HCEC 1CT (cell line): Measurements from ENCODE around the gene FXN.
A peak's percentile ranks its signal among the peaks of the same experiment; 100 is the strongest.
"Not testable (repeated sequence)": the region's sequence is repeated elsewhere in the genome, so short reads cannot be mapped to it uniquely, and the experiment has no call there.

Experiments
- DNase-seq: peaks from one replicate; pipeline ENCODE4 v3.0.0-alpha.2; 2017

The FXN gene

DNA sequence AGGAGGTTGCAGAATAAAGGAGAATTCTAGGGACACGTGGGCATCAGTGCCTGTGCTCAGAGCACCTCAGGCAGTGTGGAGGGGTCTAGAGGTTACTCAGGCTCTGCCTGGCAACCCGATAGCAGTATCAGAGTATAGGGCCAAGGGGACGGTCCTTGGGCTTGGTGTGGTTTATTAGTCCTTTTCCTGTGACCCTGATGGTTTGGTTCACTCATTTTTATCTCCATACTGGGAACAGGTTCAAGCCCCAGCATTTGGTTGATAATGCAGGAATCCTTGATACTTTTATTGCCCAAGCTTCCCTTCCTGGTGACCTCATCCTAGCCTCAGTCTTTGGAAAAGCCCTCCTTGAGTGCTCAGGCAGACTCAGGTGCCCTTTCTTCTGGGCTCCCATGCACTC, 35.5 kb downstream of the FXN start:
- DNase-seq = no peak

DNA sequence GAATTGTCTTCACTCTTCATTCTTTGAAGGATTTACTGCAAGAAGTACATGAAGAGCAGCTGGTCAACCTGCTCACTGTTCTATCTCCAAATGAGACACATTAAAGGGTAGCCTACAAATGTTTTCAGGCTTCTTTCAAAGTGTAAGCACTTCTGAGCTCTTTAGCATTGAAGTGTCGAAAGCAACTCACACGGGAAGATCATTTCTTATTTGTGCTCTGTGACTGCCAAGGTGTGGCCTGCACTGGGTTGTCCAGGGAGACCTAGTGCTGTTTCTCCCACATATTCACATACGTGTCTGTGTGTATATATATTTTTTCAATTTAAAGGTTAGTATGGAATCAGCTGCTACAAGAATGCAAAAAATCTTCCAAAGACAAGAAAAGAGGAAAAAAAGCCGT, 37.6 kb downstream of the FXN start:
- DNase-seq = no peak

DNA sequence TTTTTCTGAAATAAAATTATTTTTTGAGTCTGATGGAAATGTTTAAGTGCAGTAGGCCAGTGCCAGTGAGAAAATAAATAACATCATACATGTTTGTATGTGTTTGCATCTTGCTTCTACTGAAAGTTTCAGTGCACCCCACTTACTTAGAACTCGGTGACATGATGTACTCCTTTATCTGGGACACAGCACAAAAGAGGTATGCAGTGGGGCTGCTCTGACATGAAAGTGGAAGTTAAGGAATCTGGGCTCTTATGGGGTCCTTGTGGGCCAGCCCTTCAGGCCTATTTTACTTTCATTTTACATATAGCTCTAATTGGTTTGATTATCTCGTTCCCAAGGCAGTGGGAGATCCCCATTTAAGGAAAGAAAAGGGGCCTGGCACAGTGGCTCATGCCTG, 39.2 kb downstream of the FXN start:
- DNase-seq = no peak

DNA sequence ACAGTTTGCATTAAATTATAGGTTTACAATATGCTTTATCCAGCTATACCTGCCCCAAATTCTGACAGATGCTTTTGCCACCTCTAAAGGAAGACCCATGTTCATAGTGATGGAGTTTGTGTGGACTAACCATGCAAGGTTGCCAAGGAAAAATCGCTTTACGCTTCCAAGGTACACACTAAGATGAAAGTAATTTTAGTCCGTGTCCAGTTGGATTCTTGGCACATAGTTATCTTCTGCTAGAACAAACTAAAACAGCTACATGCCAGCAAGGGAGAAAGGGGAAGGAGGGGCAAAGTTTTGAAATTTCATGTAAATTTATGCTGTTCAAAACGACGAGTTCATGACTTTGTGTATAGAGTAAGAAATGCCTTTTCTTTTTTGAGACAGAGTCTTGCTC, 41.0 kb downstream of the FXN start:
- DNase-seq = no peak

DNA sequence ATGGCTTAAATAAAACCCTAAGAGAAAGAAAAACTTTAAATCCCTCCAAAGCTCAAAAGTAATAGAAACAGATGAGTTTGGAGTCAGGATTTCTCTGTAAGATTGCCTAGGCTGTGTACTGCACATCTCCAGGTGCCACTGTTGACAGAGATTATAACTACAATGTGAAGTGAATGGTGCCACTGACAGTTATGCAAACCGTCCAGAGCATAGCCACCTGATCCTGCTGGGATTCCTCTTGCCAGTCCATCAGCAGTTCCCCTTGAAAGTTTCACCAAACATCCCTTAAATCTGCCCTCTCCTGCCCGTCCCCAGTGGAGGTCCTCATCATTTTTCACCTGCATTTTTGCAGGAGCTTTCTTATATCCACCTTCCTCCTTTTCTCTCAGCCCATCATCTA, 42.5 kb downstream of the FXN start:
- no peak for DNase-seq

DNA sequence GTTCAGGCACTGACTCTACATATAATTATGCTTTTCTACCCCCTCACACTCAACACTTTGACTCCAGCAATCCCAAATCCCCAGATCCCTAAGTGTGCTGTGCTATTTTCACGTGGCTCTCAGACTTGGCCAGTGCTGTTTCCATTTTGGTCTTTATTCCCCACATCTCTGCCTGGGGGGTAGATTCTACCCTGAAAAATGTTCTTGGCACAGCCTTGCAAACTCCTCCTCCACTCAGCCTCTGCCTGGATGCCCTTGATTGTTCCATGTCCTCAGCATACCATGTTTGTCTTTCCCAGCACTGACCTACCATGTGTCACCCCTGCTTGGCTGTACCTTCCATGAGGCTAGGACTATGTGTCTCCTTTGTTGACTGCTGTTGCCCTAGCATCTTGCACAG, 43.0 kb downstream of the FXN start:
- DNase-seq = no peak

DNA sequence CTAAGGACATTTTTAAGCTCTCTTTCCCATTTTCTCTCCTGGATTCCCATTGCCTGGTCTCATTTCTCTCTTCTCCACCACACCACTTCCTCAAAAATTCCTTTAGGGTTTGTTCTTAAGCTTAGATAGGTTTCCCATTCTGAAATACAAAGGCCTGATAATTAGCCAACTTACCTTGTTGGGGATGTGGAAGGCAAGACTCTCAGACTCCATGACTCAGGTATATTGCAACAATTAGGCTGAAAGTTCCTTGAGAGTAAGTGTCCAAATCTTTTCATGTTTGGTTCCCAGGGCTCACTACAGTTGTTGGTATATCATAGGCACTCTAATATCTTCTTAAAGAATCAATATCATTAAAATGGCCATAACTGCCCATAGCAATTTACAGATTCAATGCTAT, 43.6 kb downstream of the FXN start:
- DNase-seq = no peak

DNA sequence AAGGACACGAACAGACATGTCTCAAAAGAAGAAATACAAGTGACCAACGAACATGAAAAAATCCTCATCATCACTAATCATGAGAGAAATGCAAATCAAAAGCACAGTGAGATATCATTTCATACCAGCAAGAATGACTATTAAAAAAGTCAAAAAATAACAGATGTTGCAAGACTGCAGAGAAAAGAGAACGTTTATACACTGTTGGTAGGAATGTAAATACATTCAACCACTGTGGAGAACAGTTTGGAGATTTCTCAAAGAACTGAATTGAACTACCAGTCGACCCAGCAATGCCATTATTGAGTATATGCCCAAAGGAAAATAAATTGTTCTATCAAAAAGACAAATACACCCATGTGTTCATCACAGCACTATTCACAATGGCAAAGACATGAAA, 45.7 kb downstream of the FXN start:
- no peak for DNase-seq

DNA sequence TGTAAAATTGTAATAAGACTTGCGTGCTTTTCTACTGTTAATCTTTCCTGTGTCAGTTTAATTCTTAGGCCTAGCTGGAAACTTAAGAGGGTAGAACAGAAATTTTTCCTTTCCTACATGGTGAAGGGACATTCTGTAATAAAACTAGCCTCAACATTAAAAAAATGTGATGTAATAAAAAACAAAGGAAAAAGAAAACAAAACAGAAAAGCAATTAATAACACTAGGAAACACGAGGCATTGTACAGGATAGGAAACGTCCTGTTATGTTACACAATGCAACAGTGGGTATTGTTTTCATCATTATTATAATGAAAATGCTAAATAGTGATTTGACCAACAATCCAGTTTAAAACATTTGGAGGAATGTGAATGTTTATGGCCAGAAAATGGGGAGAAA, 47.8 kb downstream of the FXN start:
- DNase-seq = no peak

DNA sequence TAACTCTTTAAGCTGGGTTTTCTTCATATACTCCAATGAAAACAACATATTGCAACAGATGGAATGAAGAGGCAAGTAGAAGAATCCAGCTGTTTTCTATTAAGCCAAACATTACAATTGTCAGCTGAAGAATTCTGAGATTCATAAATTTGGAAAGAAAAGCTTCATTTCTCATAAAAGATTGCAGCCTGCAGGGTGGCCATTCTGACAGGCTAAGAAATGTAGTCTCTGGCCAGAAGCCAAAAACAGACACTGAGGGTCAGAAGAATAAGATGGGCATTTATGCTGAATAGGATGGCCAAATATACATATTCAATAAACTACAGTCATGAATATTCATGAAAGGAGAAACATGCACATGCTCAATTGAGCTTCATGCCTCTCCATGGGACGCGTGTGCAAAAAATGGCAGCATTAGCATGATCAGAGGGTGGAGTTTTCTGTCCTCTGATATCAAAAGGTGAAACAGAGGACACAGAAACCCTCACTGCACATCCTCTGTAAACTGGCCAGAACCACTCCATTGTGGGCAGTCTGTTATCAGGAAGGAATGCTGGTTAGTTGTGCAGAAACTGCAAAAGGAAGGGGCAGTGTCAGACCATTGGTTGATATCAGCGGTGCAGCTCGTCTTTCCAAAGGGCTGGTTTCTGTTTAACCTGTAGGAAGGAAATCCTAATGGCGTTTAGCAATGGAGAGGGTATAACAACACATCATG, 50.2 kb downstream of the FXN start:
- DNase-seq = peak; percentile 51

DNA sequence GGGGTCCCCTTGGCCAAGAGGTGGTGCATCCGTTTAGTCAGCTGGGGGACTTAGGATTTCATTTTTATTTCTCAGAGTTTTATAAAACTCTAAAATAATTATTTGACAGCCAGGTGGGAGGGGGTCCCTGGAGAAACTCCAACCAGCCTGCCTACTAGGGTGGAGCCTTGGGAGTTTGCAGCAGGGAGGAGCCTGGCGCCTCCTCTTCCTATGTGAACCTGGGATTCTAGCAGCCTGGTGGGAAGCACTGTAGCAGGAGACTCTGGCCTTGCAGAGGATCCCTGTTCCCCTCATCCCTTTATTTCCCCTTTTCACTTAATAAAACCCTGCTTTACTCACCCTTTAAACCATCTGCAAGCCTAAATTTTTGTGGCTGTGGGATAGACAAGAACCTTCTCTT, 50.8 kb downstream of the FXN start:
- no peak for DNase-seq

DNA sequence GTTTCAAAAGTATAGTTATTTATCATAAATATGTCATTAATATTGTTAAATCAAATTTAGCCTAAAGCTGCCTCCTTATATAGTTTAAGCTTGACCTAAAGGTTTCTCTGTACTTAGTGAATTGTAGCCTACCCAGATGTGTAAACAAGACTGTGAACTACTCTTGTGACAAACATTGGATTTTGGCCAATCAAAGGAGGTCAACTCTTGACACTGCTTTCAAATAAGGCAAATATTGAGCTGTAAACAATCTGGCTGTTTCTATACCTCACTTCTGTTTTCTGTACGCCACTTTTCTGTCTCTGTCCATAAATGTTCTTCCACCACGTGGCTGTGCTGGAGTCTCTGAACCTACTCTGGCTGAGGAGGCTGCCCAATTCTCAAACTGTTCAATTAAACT, 51.2 kb downstream of the FXN start:
- no peak for DNase-seq

DNA sequence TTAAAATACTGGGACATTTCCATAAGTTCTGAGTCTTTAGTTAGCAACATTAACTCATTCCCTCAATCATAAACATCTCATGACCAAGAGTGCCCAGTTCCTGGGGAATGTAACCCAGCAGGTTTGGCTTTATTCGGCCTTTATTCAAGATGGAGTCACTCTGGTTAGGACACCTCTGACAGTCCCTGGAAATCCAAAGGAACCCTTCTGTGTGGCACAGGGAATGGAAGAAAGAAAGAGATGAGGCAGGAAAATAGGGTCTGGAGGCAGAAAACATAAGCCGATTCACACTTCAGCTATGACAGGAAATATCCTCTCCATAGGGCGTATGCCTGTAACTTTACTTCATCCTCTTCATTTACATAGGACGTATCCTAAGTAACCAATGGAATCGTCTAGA, 53.5 kb downstream of the FXN start:
- no peak for DNase-seq

DNA sequence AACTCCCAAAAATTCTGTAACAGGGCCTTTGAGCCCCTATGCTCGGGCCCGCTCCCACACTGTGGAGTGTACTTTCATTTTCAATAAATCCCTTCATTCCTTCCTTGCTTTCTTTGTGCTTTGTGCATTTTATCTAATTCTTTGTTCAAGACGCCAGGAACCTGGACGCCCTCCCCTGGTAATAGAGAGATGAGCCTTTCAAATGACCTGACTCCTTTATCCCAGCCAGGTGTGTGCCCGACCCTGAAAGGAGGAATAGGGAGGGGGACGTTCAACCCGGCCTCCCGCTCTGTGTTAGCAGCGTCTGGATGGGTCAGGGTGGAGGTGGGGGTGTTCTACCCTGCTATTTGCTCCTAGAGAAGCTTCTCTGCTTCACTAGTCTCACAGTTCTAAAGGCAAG, 53.9 kb downstream of the FXN start:
- DNase-seq = no peak

DNA sequence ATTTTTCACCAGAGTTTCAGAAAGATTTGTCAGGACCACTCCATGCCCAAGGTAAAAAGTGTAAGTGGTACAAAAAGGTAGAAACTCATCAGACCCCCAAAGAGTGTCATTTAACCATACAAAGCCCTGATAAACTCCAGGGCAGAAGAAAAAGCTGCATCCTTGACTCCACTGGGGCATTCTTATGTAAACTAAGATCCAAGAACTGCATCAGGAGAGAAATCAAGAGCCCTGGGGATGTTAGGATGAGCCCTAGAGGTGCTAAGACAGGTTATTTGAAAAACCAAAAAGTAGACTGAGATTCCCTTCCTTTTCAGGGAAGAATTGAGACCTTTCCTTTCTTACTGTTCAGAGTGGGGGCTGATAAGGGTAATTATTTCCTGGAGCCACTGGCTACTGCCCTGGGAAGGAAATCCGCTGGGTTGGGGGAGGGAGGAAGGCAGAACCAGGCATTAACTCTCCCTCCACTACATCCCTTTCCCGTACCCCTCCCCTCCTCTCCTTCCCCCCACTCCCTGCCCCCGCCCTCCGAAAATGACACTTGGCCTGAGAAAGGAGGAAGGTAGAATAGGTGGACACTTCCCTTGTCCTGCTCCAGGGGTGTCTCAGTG, 54.7 kb downstream of the FXN start:
- DNase-seq = no peak

DNA sequence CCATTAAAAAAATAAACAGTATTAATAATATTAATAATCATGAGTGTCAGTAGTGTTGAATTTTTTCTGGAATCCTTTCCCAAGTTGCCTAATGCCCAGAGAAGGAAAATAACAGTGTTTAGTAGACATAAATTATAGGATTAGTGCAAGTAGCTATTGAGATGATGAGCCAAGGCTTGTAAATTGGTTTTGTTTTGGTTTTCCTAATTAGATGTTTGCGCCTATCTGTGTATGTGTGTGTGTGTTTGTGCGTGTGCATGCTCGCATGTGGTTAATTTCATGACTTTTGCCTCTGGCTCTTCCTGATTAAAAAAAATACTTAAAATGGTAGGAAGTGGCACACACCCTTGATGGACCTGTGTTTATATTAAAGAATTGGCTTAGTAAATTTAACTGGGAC, 55.4 kb downstream of the FXN start:
- DNase-seq = no peak

DNA sequence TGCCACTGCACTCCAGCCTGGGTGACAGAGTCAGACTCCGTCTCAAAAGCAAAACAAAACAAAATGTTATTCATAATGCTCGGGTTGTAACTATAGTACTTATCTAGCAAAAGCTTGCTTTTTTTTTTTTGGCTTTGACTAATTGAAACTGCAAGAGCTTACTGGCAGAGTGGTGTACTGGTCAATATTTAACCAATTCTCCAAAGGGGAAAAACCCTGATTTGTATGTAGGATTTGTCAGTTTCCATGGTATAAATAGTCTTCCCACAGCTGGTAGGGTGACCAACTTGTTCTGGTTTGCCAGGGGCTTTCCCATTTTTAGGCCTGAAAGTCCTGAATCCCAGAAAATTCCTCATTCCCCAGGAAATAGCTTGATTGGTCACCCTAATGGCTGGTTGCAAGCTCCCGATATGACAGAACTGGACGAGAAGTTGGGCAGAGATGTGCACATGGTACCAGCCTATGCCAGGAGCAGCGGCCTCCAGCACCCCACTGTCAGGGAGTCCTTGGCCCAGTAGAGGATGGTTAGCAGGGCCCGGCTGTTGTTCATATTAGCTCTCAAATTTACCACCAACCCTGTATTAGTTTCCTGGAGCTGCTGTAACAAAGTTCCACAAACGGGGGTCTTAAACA, 58.0 kb downstream of the FXN start:
- no peak for DNase-seq

DNA sequence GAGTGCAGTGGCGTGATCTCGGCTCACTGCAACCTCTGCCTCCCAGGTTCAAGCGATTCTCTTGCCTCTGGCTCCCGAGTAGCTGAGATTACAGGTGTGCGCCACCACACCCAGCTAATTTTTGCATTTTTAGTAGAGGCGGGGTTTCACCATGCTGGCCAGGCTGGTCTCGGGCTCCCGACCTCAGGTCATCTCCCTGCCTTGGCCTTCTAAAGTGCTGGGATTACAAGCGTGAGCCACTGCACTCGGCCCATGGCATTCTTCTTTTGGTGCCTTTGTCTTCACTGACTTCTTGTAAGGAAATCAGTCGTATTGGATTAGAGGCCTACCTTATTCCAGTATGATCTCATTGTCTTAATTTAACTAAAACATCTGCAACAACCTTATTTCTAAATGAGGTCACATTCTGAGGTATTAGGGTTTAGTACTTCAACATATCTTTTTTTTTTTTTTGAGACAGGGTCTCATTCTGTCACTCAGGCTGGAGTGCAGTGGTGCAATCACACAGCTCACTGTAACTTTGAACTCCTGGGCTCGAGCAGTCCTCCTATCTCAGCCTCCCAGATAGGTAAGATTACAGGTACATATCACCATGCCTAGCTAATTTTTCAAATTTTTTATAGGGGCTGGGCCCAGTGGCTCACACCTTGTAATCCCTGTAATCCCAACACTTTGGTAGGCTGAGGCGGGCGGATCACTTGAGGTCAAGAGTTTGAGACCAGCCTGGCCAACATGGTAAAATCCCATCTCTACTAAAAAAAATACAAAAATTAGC, 59.0 kb downstream of the FXN start:
- not testable (repeated sequence) for DNase-seq

DNA sequence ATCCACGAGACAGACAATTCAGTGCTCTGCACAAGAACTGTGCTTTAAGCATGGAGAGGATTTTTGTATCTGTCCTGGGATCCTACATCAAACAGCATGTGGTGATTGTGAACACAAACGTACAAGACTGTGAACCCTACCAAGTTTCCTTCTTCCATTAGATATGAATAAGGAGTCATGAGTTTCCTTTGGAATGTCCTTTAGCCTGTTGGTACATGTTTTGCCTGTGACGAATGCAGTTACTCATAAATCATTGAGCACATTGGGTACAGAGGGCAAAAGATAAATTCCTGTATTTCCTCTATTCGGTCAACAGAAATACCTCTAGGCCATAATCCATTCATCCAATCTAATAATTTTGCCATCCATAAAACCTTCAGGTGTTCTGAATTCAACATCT, 61.5 kb downstream of the FXN start:
- peak; percentile 89 for DNase-seq

DNA sequence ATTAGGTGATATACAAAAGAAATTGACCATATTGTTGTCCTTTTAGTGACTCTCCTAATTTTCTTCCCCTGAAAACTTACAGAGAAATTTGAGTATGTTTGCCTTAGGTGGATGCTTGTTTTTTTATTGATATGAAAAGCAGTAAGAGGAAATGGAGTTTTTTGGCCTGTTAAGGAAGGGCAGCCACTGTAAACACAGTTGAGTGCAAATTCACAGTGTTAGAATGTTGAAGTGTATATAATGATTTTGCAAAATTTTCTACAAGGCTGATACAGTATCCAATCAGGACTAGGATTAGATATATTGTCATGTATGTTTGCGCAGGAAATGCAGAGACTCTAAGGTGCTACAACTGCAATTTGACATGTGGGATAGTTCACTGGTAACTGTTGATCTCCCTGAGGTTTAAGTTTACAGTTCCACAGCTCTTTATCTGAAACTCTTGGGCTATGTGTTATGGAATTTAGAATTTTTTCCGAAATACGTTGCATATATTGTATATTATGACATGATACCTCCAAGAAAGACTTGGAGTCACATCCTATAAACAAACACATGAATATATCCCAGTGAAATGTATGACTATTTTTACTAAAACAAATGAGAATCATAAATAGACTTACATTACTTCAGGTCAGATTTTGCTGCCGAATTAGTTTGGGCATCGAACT, 62.5 kb downstream of the FXN start:
- DNase-seq = peak; percentile 47

DNA sequence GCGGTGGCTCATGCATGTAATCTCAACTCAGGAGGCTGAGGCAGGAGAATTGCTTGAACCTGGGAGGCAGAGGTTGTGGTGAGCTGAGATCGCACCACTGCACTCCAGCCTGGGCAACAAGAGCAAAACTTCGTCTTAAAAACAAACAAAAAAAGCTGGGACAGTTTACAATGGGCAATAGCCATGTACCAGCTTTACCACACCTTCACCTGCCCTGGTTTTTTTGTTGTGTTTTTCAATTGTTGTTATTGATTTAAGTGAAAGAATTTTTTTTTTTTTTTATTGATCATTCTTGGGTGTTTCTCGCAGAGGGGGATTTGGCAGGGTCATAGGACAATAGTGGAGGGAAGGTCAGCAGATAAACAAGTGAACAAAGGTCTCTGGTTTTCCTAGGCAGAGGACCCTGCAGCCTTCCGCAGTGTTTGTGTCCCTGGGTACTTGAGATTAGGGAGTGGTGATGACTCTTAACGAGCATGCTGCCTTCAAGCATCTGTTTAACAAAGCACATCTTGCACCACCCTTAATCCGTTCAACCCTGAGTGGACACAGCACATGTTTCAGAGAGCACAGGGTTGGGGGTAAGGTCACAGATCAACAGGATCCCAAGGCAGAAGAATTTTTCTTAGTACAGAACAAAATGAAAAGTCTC, 67.9 kb downstream of the FXN start:
- not testable (repeated sequence) for DNase-seq

DNA sequence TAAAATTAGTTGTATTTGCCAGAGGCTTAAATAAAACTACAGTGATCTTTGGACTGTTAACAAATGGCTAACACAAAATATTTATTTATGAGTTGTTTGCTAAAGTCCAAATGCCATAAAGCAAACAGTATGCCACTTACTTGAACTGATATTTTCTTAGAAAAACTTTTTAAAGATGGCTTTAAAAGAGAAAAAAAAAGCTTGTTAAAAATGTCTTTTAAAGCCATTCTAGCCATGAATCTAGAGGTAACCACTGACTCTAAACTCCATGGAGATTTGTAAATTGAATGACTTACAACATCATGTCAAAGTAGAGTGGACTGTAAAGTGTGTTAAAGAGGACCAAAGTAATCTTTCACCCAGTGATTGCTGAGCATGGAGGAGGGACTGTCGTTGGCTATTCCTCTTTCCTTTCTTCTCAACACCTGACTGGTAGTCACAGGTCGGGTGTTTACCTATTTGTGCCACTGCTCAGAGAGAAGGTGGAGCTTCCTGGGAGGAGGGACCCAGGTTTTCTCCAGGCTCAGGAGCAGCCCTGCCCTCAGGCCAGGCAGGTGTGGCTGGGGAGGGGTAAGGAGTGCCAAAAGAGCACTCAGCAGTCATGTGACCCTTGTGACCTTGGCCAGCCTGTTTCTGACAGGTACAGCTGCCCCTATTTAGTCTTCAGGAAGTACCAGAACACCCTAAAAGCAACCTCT, 69.4 kb downstream of the FXN start:
- DNase-seq = no peak
